Cortex of kidney (tissue), 1 donor: Measurements from ENCODE around the gene MRPS2.
"Not testable (repeated sequence)": the region's sequence is repeated elsewhere in the genome, so short reads cannot be mapped to it uniquely, and the experiment has no call there.

Experiments
- DNase-seq: peaks from one replicate; lab custom pipeline; 2025; lab: John Stamatoyannopoulos, UW

MRPS2 gene

GRCh38 chr9:135500525-135501260, at the start of gene MRPS2:
TSS of gene MRPS2 (plus strand) at chr9:135500682. CDS start at chr9:135500711, 29 bp downstream.
- no peak for DNase-seq

DNA sequence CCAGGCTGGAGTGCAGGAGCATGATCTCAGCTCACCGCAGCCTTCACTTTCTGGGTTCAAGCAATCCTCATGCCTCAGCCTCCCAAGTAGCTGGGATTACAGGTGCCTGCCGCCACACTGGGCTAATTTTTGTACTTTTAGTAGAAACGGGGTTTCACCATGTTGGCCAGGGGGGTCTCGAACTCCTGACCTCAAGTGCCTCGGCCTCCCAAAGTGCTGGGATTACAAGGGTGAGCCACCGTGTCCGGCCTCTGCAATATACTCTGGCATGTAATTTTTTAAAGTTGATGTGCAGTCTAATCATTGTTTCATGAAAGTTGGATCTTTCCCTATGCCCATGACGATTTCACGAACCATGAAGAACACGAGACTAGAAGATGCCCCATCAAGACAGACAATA, 49.5 kb upstream of the MRPS2 start:
- no peak for DNase-seq

GRCh38 chr9:135451909-135452308, 48.6 kb upstream of the MRPS2 start:
- not testable (repeated sequence) for DNase-seq

DNA sequence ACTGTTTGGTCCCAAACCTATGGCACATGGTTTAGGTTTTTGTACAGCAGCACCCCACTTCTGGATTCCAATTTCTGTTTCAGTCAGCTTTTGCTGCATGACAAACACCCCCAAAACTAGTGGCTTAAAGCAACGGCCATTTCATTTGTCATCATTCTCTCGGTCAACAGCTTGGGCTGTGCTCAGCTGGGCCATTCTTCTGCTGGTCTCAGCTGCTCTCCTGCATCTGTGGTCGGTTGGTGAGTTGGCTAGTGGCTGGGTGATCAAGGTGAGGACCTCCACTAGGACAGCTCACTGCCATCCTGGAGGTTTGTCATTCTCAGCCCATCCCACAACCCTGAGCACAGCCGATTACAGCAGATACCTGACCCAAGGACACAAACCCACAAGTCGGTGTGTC, 45.7 kb upstream of the MRPS2 start:
- DNase-seq: no peak

GRCh38 chr9:135455401-135456030, 45.0 kb upstream of the MRPS2 start:
- no peak for DNase-seq

DNA sequence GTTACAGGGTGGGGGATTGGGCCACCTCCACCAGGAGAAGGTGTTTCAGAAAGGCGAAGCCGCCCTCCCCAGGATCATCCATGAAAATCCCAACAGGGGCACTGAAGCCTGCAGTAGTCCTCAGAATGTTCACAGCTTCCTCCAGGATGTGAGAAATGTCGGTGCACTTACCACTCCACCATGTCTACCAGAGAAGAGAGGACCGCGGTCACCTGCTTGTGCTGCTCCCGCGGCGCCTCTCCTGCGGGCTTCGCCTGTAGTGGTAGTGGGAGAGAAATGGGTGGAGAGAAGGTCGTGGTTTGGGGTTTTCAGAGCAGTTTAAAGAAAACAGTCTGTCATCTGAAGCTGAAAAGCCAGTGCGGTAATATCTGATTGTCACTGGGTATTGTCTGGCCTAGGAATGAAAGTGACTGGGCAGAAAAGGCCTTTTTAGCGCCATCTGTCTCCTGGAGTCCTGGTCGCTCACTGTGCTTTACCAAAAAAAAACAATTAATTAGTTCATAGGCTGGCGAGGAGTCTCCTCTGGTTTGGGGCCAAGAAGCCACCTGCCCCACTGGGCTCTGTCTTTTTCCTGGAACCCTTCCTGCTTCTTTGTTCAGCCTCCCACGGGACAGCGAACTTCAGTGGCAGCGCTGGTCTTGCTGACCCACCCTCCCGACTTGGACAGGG, 43.9 kb upstream of the MRPS2 start:
- no peak for DNase-seq

GRCh38 chr9:135458478-135458877, 42.0 kb upstream of the MRPS2 start:
- not testable (repeated sequence) for DNase-seq

- no peak for DNase-seq
Observed at GRCh38 chr9:135461936-135462335, 38.5 kb upstream of the MRPS2 start.

- DNase-seq: no peak
Observed at GRCh38 chr9:135463140-135463539, 37.3 kb upstream of the MRPS2 start.

GRCh38 chr9:135464181-135464580, 36.3 kb upstream of the MRPS2 start:
- no peak for DNase-seq

- no peak for DNase-seq
Observed at GRCh38 chr9:135468854-135469521, 31.5 kb upstream of the MRPS2 start.

DNA sequence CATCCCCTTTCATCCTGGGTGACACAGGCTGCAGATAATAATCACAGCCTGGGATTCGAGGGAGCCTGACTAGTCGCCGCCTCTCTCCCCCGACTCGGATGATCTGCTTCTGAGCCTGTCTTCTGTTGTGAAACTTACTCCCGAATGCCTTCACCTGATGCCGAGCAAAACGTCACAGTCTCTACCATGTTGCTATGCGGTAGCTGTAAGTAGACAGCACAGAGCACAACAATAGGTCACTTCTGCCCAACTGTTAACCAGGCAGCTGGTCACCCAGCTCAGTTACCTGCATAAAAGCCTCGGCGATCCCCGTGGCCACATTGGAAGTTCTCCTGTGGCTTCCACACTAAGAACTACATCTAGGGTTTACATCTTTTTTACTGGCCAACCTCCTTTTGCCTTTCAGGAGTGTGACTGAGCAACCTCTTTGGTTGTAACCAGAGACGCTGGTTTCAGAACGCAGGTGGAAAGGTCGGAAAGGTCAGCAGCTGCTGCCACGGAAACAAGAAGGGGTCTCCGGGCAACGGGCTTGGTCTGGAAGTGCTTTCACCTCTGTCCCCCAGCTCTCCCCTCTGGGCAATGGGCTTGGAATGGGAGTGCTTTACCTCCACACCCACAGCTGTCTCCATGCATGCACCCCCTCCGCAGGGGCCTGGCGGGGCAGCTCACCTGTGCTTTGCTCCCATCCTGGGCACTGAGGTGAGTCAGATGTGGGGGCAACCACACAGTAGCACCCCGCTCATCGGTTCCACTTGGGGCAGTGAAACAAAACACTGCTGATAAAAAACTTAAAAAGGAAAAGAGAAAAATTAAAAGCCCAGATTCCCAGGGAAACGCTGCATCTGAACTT, 28.5 kb upstream of the MRPS2 start:
- no peak for DNase-seq

DNA sequence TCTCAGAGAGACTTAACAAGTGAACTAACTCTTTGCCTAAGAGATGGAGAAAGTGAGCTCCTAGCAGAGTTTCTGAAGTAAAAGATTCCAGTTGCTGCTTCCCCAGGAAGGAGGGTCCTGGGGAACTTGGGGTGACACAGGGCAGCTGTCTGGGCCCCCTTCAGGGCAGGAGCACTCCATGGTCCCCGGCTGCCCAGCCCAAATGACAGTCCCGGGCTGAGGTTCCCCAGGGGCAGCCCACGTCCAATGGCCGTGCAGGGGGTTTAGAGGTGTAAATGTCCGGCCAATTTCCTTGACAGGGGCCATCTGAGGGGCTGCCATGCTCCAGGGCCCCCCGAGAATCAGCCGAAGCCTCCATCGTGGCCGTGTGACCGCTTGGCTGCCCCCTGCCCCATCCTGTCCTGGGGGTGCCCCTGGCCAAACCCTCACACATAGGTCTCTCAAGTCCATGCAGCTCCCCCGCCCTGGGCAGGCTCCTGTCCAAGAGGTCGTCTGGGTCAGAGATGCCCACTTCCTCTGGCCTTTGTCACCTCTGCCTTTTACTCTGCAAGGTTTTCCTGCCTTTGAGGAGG, 26.4 kb upstream of the MRPS2 start:
- DNase-seq: no peak

GRCh38 chr9:135474915-135475314, 25.6 kb upstream of the MRPS2 start:
- no peak for DNase-seq

- no peak for DNase-seq
Observed at GRCh38 chr9:135476561-135477355, 23.7 kb upstream of the MRPS2 start.

- DNase-seq: no peak
Observed at GRCh38 chr9:135478191-135478590, 22.3 kb upstream of the MRPS2 start.

DNA sequence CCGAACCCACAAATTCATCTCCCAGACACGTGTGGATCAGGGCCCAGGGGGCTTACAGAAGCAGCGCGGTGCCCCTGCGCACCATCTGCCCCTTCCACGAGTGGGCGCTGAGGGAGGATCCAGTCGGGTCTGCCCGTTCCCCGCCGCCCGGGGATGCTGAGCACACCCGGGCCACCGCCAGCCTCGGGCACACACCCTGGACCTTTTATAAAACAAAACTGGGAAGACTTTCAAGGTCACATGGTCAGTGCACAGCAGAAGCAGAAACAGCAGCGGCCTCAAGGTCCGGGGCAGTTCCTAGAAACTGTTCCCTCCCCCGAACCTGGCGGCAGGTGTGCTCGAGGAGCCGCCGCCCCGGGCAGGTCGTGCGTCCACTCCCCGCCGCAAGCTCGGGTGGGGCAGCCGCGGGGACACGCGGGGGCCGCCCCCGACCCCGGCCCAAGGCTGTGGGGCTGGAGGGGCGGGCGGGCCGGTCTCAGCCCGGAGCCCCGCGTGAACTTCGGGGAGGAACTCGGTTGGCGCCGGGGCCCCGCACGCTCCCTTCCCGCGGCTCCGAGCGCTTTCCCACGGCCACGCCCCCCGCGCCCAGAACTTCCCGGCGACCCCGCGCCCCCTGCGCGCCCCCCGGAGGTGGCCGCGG, 21.5 kb upstream of the MRPS2 start:
- no peak for DNase-seq

DNA sequence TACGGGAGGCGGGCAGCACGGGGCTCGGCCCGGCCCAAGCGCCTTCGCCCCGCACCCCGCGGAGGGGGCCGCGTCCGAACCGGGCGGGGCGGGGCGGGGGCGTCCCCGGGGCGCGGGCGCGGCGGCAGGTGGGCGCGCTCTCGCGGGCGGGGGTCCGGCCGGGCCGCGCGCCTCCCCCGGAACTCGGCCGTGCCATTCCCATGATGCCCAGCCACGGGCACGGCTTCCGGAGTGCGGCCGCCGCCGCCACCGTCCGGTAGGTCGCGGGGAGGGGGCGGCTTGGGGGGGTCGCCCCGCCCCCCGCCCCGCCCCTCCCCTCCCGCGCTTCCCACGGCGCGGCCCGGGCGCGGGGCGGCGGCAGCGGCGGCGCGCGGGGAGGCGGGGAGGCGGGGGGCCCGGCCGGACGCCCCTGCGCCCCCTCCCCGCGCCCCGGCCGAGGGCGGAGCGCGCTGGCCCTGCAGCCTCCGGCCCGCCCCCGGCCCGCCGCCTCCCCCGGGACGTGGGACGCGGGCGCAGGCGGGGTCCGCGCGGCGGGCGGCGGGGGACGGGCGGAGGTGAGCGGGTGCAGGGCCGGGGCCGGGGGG, 20.9 kb upstream of the MRPS2 start, which contains the start of gene PPP1R26:
Gene PPP1R26, plus strand, starts transcription at position 314 of the 584 bp plus-strand sequence. CDS start 4,729 bp downstream, outside the sequence.
- no peak for DNase-seq
